COR-L47 (cell line): ENCODE data around the gene CEP112.

ENCODE experiments used
- DNase-seq: peaks from one replicate; lab custom pipeline; 2025; lab: John Stamatoyannopoulos, UW

CEP112 gene

GRCh38 chr17:66073384-66073783 lies 118.5 kb downstream of the CEP112 start:
- no peak for DNase-seq

- no peak for DNase-seq
These were observed 128.2 kb downstream of the CEP112 start for GRCh38 chr17:66063686-66064085.

GRCh38 chr17:66056148-66056547 lies 135.8 kb downstream of the CEP112 start:
- no peak for DNase-seq

- no peak for DNase-seq
These were observed 137.7 kb downstream of the CEP112 start for GRCh38 chr17:66054242-66054641.

GRCh38 chr17:66044083-66044482 lies 147.8 kb downstream of the CEP112 start:
- no peak for DNase-seq

GRCh38 chr17:66043419-66043818 lies 148.5 kb downstream of the CEP112 start:
- DNase-seq: no peak

- DNase-seq: no peak
These were observed 151.5 kb downstream of the CEP112 start for GRCh38 chr17:66040402-66040801.

- no peak for DNase-seq
These were observed 153.8 kb downstream of the CEP112 start for GRCh38 chr17:66038125-66038524.

GRCh38 chr17:66037221-66037620 lies 154.7 kb downstream of the CEP112 start:
- no peak for DNase-seq

- DNase-seq: no peak
These were observed 159.7 kb downstream of the CEP112 start for GRCh38 chr17:66032082-66032712.

- DNase-seq: no peak
These were observed 166.4 kb downstream of the CEP112 start for GRCh38 chr17:66025551-66025950.

- no peak for DNase-seq
These were observed 170.2 kb downstream of the CEP112 start for GRCh38 chr17:66021757-66022156.

GRCh38 chr17:66018786-66019185 lies 173.1 kb downstream of the CEP112 start:
- no peak for DNase-seq

- no peak for DNase-seq
These were observed 175.7 kb downstream of the CEP112 start for GRCh38 chr17:66016231-66016630.

GRCh38 chr17:66008680-66009079 lies 183.3 kb downstream of the CEP112 start:
- no peak for DNase-seq

GRCh38 chr17:66006654-66007053 lies 185.3 kb downstream of the CEP112 start:
- DNase-seq: no peak

- no peak for DNase-seq
These were observed 189.1 kb downstream of the CEP112 start for GRCh38 chr17:66002812-66003211.

- DNase-seq: no peak
These were observed 189.8 kb downstream of the CEP112 start for GRCh38 chr17:66002063-66002585.

- DNase-seq: no peak
These were observed 191.7 kb downstream of the CEP112 start for GRCh38 chr17:66000216-66000615.

- no peak for DNase-seq
These were observed 193.3 kb downstream of the CEP112 start for GRCh38 chr17:65998675-65999074.

GRCh38 chr17:65994679-65995078 lies 197.3 kb downstream of the CEP112 start:
- DNase-seq: no peak

- DNase-seq: no peak
These were observed 197.8 kb downstream of the CEP112 start for GRCh38 chr17:65994114-65994513.

- no peak for DNase-seq
These were observed 201.3 kb downstream of the CEP112 start for GRCh38 chr17:65990593-65990992.

GRCh38 chr17:65988451-65988850 lies 203.5 kb downstream of the CEP112 start:
- DNase-seq: no peak
